Parathyroid adenoma (tissue), 2 donors: ENCODE measurements around the gene GUCA1A.

ENCODE experiments used
- H2AFZ ChIP-seq: fragments of 300-600 bp; sonication (generic); one replicate; pipeline ENCODE4 v1.7.0; 2017; ENCODE audit warnings: antibody characterized with exemption, mild to moderate bottlenecking
- H3K27ac ChIP-seq: fragments of 300-600 bp; sonication (generic); one replicate; pipeline ENCODE4 v1.7.0; 2017
- H3K27me3 ChIP-seq: fragments of 300-600 bp; sonication (generic); one replicate; pipeline ENCODE4 v1.7.0; 2017; ENCODE audit warnings: low read length; ENCODE audit not compliant: control insufficient read depth, insufficient read depth
- H3K36me3 ChIP-seq: fragments of 300-600 bp; sonication (generic); one replicate; pipeline ENCODE4 v1.7.0; 2017; ENCODE audit warnings: low read length; ENCODE audit not compliant: control insufficient read depth, insufficient read depth
- H3K4me1 ChIP-seq: fragments of 300-600 bp; sonication (generic); one replicate; pipeline ENCODE4 v1.7.0; 2017; ENCODE audit warnings: control low read depth
- H3K4me2 ChIP-seq: fragments of 300-600 bp; sonication (generic); one replicate; pipeline ENCODE4 v1.7.0; 2017; ENCODE audit warnings: low read length
- H3K4me3 ChIP-seq: fragments of 300-600 bp; sonication (generic); one replicate; pipeline ENCODE4 v1.7.0; 2017; ENCODE audit warnings: low read depth, low read length
- H3K79me2 ChIP-seq: fragments of 300-600 bp; sonication (generic); one replicate; pipeline ENCODE4 v1.7.0; 2017; ENCODE audit warnings: control low read depth
- H3K9ac ChIP-seq: fragments of 300-600 bp; sonication (generic); one replicate; pipeline ENCODE4 v1.7.0; 2017; ENCODE audit warnings: mild to moderate bottlenecking
- H3K9me3 ChIP-seq: fragments of 300-600 bp; sonication (generic); one replicate; pipeline ENCODE4 v1.7.0; 2017; ENCODE audit warnings: low read length; ENCODE audit not compliant: control insufficient read depth
- TF ChIP-seq, protein P1 (sequence below): fragments of 300-600 bp; sonication (generic); IDR thresholded peaks from one replicate; pipeline ENCODE4 v1.7.0; 2017; ENCODE audit warnings: antibody characterized with exemption, mild to moderate bottlenecking
- donor health status: primary hyperparathyroidism.

GUCA1A gene

DNA sequence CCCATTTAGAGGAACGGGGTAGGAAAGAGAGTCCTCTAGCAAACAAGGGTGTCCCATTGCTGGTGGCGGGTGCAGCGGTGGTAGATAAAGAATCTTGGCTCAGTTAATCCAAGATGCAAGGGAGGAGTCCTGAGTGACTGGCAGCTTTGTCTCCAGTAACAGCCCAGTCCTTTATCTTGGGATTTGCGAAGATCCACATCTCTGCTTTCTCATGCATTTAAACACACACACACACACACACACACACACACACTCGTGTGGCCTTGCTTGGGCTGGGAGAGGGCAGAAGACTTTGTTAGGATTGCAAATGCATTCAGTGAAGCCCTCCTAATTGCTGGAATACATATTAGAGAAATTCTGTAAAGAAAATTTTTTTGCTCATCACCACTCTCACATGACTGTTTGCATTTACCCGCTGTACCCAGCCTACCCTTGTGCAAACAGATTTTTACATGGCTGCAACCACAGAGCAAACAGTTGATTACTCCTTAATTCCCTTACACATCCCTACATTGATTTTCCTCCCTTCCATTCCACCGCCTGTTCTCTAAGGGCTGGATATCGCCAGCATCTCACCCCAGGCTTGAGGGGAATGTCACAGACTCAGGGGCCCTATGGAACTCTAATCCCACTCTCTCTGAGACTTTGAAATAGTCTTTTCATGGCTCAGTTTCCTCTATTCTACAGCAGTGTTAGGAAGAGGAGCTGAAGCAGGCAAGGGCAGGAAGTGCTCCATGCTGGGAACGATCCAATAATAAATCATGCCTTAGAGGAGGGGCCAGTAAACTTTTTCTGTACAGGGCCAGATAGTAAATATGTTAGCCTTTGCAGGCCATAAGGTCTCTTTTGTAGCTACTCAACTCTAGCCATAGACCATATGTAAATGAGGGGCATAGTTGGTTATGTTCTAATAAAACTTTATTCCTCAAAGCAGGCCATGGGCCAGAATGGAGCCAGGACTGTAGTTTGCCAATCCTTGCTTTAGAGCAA is 34.2 kb upstream of the GUCA1A start:
- Histone ChIP-seq H3K27me3 (no peaks in the 10 kb centered on the region), H2AFZ (no peak overlapping the region), H3K27ac (no peak overlapping the region), H3K9me3 (no peaks in the 10 kb centered on the region), H3K36me3 (no peaks in the 10 kb centered on the region), H3K4me1 (peaks cover 21% of the 10 kb centered on the region), H3K79me2 (no peaks in the 10 kb centered on the region), H3K9ac (no peak overlapping the region), H3K4me2 (no peak overlapping the region), H3K4me3 (no peak overlapping the region)
- TF ChIP-seq, protein P1, sequence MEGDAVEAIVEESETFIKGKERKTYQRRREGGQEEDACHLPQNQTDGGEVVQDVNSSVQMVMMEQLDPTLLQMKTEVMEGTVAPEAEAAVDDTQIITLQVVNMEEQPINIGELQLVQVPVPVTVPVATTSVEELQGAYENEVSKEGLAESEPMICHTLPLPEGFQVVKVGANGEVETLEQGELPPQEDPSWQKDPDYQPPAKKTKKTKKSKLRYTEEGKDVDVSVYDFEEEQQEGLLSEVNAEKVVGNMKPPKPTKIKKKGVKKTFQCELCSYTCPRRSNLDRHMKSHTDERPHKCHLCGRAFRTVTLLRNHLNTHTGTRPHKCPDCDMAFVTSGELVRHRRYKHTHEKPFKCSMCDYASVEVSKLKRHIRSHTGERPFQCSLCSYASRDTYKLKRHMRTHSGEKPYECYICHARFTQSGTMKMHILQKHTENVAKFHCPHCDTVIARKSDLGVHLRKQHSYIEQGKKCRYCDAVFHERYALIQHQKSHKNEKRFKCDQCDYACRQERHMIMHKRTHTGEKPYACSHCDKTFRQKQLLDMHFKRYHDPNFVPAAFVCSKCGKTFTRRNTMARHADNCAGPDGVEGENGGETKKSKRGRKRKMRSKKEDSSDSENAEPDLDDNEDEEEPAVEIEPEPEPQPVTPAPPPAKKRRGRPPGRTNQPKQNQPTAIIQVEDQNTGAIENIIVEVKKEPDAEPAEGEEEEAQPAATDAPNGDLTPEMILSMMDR = no peak

DNA sequence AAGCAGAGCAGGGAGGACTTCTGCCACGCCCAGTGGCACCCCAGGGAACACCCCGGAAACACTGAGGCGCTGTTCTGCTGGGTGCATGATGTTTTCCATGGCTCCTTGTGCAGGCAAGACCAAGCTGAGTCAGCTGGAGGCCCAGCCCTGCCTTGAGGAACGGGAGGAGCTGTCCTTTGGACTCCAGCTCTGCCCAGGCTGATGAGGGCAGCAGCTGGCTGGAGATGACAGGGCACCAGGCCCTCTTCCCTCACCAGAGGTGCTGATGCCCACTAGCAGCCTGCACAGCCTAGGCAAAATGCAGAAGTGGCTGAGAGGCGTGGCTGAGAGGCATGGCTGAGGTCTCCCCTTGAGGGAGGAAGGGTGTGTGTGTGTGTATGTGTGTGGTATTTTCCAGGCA is 33.1 kb upstream of the GUCA1A start:
- H3K27ac ChIP-seq = peak overlapping the region; percentile 2
- H3K27me3 ChIP-seq = no peaks in the 10 kb centered on the region
- H3K9ac ChIP-seq = no peak overlapping the region
- no peak overlapping the region for H3K4me3 ChIP-seq
- H3K79me2 ChIP-seq = no peaks in the 10 kb centered on the region
- H3K4me1 ChIP-seq = peaks cover 21% of the 10 kb centered on the region
- TF ChIP-seq, protein P1 = no peak
- H3K36me3 ChIP-seq = no peaks in the 10 kb centered on the region
- no peaks in the 10 kb centered on the region for H3K9me3 ChIP-seq
- H3K4me2 ChIP-seq = no peak overlapping the region
- no peak overlapping the region for H2AFZ ChIP-seq

DNA sequence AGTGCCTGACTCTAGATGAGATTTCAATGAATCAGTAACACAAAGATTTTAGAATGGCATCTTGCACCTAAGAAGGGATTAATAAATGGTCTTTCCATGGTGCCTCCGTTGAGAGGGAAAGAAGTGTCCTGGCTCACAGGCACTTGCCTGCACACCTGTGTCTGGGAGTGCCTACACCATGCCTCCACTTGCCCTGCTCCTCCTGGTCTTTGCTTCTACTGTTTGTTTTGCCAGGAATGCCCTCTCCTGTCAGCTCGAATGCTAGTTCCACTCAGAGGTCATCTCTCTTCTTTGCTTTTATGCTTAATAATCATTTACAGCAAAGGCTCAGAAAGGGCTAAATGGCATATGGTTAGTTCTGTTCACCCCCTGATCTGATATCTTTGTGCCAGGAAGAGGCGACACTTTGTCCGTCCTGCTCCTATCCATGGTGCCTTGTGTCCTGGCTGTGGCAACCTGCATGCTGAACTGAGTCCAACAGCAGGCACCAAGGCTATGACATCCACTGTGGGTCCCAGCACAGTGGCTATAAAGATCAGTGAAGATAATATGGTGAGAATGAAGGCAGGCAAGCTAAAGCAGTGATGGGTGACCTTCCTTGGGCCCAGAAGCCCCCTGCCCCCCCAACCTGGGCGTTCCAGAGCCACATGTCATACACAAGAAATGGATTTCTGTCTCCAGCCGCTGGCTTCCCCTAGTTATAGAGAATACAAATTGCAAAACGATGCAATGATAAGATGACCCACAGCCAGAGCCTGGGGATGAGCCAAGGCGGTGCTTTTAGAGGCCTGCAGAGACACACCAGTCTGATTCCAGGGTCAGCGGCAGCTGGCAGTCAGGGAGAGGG is 32.2 kb upstream of the GUCA1A start:
- peak overlapping the region; percentile 50 for H3K27ac ChIP-seq
- no peaks in the 10 kb centered on the region for H3K79me2 ChIP-seq
- H3K36me3 ChIP-seq = no peaks in the 10 kb centered on the region
- no peaks in the 10 kb centered on the region for H3K27me3 ChIP-seq
- H3K9me3 ChIP-seq = no peaks in the 10 kb centered on the region
- peak overlapping the region; percentile 66 for H3K4me3 ChIP-seq
- peak overlapping the region; percentile 84 for H2AFZ ChIP-seq
- no peak overlapping the region for H3K9ac ChIP-seq
- peak overlapping the region; percentile 77 for H3K4me2 ChIP-seq
- peaks cover 21% of the 10 kb centered on the region for H3K4me1 ChIP-seq
- TF ChIP-seq, protein P1 = no peak

DNA sequence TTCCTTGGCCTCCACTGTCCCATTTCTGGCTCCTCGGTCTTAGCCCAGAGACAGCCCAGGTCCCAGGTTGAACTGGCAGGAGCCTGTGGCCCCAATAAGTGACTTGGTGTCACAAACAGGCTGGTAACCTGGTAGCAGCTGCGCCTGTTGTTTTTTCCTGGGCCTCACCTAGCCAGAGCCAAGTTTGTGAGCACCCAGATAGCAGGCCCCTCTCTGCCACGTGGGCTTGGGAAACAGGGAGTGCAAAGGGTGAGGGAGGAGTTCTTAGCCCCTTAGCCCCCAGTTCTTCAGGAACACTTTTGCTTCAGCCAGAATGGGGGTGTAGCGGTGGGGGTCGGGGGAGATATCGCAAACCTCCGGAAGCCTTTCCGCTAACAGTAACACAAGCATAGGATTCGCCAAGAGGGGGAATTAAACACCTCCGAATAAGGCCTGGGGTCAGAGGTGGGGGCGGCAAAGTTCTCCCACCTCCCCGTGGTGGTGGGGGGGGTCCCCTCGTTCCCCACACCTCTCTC is 31.5 kb upstream of the GUCA1A start:
- Histone ChIP-seq H3K4me2 (peak overlapping the region; percentile 77), H2AFZ (peak overlapping the region; percentile 84), H3K4me1 (peaks cover 21% of the 10 kb centered on the region), H3K27ac (peak overlapping the region; percentile 50), H3K79me2 (no peaks in the 10 kb centered on the region), H3K36me3 (no peaks in the 10 kb centered on the region), H3K4me3 (peak overlapping the region; percentile 66), H3K9ac (no peak overlapping the region), H3K27me3 (no peaks in the 10 kb centered on the region), H3K9me3 (no peaks in the 10 kb centered on the region)
- TF ChIP-seq, protein P1 = no peak
